Esophagus muscularis mucosa (tissue), 4 donors: ENCODE data around the gene INSC. TPM values are rescaled to one million over a fixed set of nuclear protein-coding genes. Genes with fewer than 3 reads are reported as not detected.

Experiments used
- DNase-seq: peaks from one replicate; pipeline ENCODE4 v3.0.0-alpha.2; 2017; ENCODE audit errors: extremely low spot score
- H3K27ac ChIP-seq, 4 donors: fragments of 200-600 bp; sonication (generic); replicated peaks in 1 of 4; 1 replicate in 3 of 4; 2 replicates in 1 of 4; pipeline ENCODE4 v1.5.1; 2016 to 2019; ENCODE audit warnings: mild to moderate bottlenecking in 1 of 4
- H3K27me3 ChIP-seq, 4 donors: fragments of 200-600 bp; sonication (generic); one replicate each; pipeline versions ENCODE4 v1.5.1 to v1.6.0; 2016 to 2019
- H3K36me3 ChIP-seq, 4 donors: fragments of 200-600 bp; sonication (generic); one replicate each; pipeline ENCODE4 v1.5.1; 2016 to 2019
- H3K4me1 ChIP-seq, 4 donors: fragments of 200-600 bp; sonication (generic); one replicate each; pipeline ENCODE4 v1.5.1; 2016 to 2019
- H3K4me3 ChIP-seq, 4 donors: fragments of 200-600 bp; sonication (generic); 1 replicate in 2 of 4; 2 replicates in 2 of 4; pipeline ENCODE4 v1.5.1; 2016 to 2019; ENCODE audit warnings: mild to moderate bottlenecking in 4 of 4, moderate library complexity in 1 of 4
- H3K9me3 ChIP-seq, 4 donors: fragments of 200-600 bp; sonication (generic); 1 replicate in 3 of 4; 2 replicates in 1 of 4; pipeline ENCODE4 v1.5.1; 2016 to 2019
- CTCF ChIP-seq, 3 experiments: fragments of 200-600 bp in 2 of 3; fragments of 450-650 bp in 1 of 3; sonication (generic) in 2 of 3; IDR thresholded peaks; one replicate each; pipeline ENCODE4 v1.5.1; 2017 to 2019; ENCODE audit warnings: antibody characterized with exemption in 3 of 3, mild to moderate bottlenecking in 2 of 3, moderate library complexity in 1 of 3
- EP300 ChIP-seq: sonication (generic); formaldehyde crosslinking; IDR thresholded peaks from one replicate; pipeline ENCODE4 v1.6.1; 2017; ENCODE audit warnings: antibody characterized with exemption
- POLR2A ChIP-seq: fragments of 450-650 bp; IDR thresholded peaks from one replicate; pipeline ENCODE4 v1.6.1; 2017; ENCODE audit warnings: antibody characterized with exemption, moderate library complexity, mild to moderate bottlenecking, low read depth
- POLR2AphosphoS5 ChIP-seq, 2 donors: sonication (generic); formaldehyde crosslinking; IDR thresholded peaks; one replicate each; pipeline ENCODE4 v1.6.1; 2017; ENCODE audit warnings: antibody characterized with exemption in 2 of 2
- WGBS: methylation state at CpG from one replicate; pipeline ENCODE4 v1.1.5; 2018; 5-methylcytosine and 5-hydroxymethylcytosine counted together
- intact Hi-C: fragments of 100-400 bp; cut with DNase I; formaldehyde crosslinking; loops from one replicate; pipeline ENCODE4 v1.15.1; 2023
- total RNA-seq, 4 donors: library from RNA; depleted of rRNA; stranded (reverse); fragments of >200 nt; gene quantifications; one replicate each; pipeline versions ENCODE4 v1.1.0 to v1.2.1, GENCODE V29; 2016

The INSC gene
- total RNA-seq, 4 donors from 2014 or later = 1.7 to 3.1 (median 2.6) TPM

- TF ChIP-seq POLR2A (no peak), CTCF (IDR thresholded peaks at IDR 0.05) (no peak), POLR2AphosphoS5 (IDR thresholded peaks at IDR 0.05) (no peak), EP300 (no peak)
- no peaks in the 10 kb centered on the region for H3K36me3 ChIP-seq
- peaks cover 0 to 4% (median 0%) of the 10 kb centered on the region in 4 donors for H3K4me1 ChIP-seq
- H3K9me3 ChIP-seq = no peaks in the 10 kb centered on the region
- H3K27me3 ChIP-seq = no peaks in the 10 kb centered on the region
- no peak for DNase-seq
- intact Hi-C loops = no loop called here
- 68% methylated on average over 3 of the region's 3 CpGs for WGBS
- H3K4me3 ChIP-seq = no peak overlapping the region
- H3K27ac ChIP-seq = no peak overlapping the region
Measured at GRCh38 chr11:15146271-15147003, 31.7 kb downstream of the INSC start.

GRCh38 chr11:15148169-15148568 is 33.4 kb downstream of the INSC start:
- whole genome bisulfite sequencing = 94% methylated on average over 4 of the region's 4 CpGs
- no peaks in the 10 kb centered on the region for H3K36me3 ChIP-seq
- no peaks in the 10 kb centered on the region for H3K9me3 ChIP-seq
- no peaks in the 10 kb centered on the region for H3K27me3 ChIP-seq
- H3K4me1 ChIP-seq = peaks cover 0 to 4% (median 0%) of the 10 kb centered on the region in 4 donors
- no peak overlapping the region for H3K27ac ChIP-seq
- DNase-seq = no peak
- intact Hi-C loops = no loop called here
- TF ChIP-seq CTCF (IDR thresholded peaks at IDR 0.05) (no peak), EP300 (no peak), POLR2A (no peak)
- no peak overlapping the region for H3K4me3 ChIP-seq

GRCh38 chr11:15149050-15149449 is 34.3 kb downstream of the INSC start:
- H3K4me3 ChIP-seq = no peak overlapping the region
- no peaks in the 10 kb centered on the region for H3K27me3 ChIP-seq
- TF ChIP-seq EP300 (no peak), POLR2A (no peak), POLR2AphosphoS5 (IDR thresholded peaks at IDR 0.05) (no peak), CTCF (IDR thresholded peaks at IDR 0.05) (no peak)
- no peak for DNase-seq
- no peak overlapping the region for H3K27ac ChIP-seq
- H3K36me3 ChIP-seq = no peaks in the 10 kb centered on the region
- H3K9me3 ChIP-seq = no peaks in the 10 kb centered on the region
- WGBS = 90% methylated on average over 8 of the region's 10 CpGs
- intact Hi-C loops = no loop called here
- peaks cover 0 to 4% (median 0%) of the 10 kb centered on the region in 4 donors for H3K4me1 ChIP-seq

- no peaks in the 10 kb centered on the region for H3K36me3 ChIP-seq
- DNase-seq = no peak
- intact Hi-C loops = no loop called here
- no peaks in the 10 kb centered on the region for H3K4me1 ChIP-seq
- H3K27me3 ChIP-seq = no peaks in the 10 kb centered on the region
- no peak for TF ChIP-seq EP300
- no peak for TF ChIP-seq POLR2AphosphoS5 (IDR thresholded peaks at IDR 0.05)
- no peak for TF ChIP-seq CTCF (IDR thresholded peaks at IDR 0.05)
- no peak for TF ChIP-seq POLR2A
- H3K27ac ChIP-seq = no peak overlapping the region
- 100% methylated on average over 1 of the region's 1 CpG for WGBS
- H3K4me3 ChIP-seq = no peak overlapping the region
- H3K9me3 ChIP-seq = no peaks in the 10 kb centered on the region
Measured at GRCh38 chr11:15150507-15150906, 35.8 kb downstream of the INSC start.

- Histone ChIP-seq H3K36me3 (no peaks in the 10 kb centered on the region), H3K27ac (no peak overlapping the region), H3K9me3 (no peaks in the 10 kb centered on the region), H3K4me3 (no peak overlapping the region), H3K27me3 (no peaks in the 10 kb centered on the region), H3K4me1 (no peaks in the 10 kb centered on the region)
- TF ChIP-seq POLR2A (no peak), EP300 (no peak), POLR2AphosphoS5 (IDR thresholded peaks at IDR 0.05) (no peak)
- peak; percentile 57 for DNase-seq
- intact Hi-C loops = no loop called here
Measured at GRCh38 chr11:15153231-15153630, 38.5 kb downstream of the INSC start.
